Measurements from ENCODE around the gene KANK2. TPM values are rescaled to one million over a fixed set of nuclear protein-coding genes. Genes with fewer than 3 reads are reported as not detected.

Gene KANK2
- total and polyA plus RNA-seq, 2 of the 8 experiments (the other 6 are each of a cell fraction or from before 2014, with no cell fraction given) = 25.2 to 42.3 TPM

GRCh38 chr19:11116507-11116906 lies 80.8 kb downstream of the KANK2 start:
- Histone ChIP-seq H3K79me1 (ENCODE audit: low read depth, low read length) (no peaks in the 10 kb centered on the region; the same call in 1 of the 2 replicates), H4K91ac (replicated peaks; ENCODE audit: insufficient read length, low read length) (no peak overlapping the region), H3K56ac (replicated peaks; ENCODE audit: insufficient read length, low read depth, low read length) (no peak overlapping the region), H3K27me3 (replicated peaks in 1 of 4; ENCODE audit: control insufficient read depth in 3 of 4, extremely low read depth in 1 of 4, insufficient read depth in 3 of 4, low read length in 3 of 4) (no peaks in the 10 kb centered on the region), H4K8ac (ENCODE audit: extremely low read depth, insufficient read depth, low read length) (no peak overlapping the region), H2BK20ac (ENCODE audit: low read length) (no peak overlapping the region), H3K79me2 (ENCODE audit: control insufficient read depth in 1 of 2, insufficient read depth in 2 of 2, low read length in 2 of 2) (no peaks in the 10 kb centered on the region; a peak in 1 of 4 replicates), H3K4me2 (ENCODE audit: insufficient read depth in 1 of 2, low read depth in 2 of 2, low read length in 2 of 2) (no peak overlapping the region), H3K23ac (ENCODE audit: insufficient read length) (no peak overlapping the region), H2AFZ (ENCODE audit: low read length) (no peak overlapping the region), H3K23me2 (ENCODE audit: low read depth, low read length) (no peaks in the 10 kb centered on the region), H2BK15ac (ENCODE audit: low read length) (no peak overlapping the region), H3K4ac (replicated peaks; ENCODE audit: insufficient read length, low read depth, low read length) (no peak overlapping the region), H3K14ac (ENCODE audit: insufficient read length) (no peak overlapping the region), H3K27ac (ENCODE audit: low read depth, low read length) (no peak overlapping the region), H2BK5ac (ENCODE audit: low read depth, low read length) (no peak overlapping the region), H3K4me3 (ENCODE audit: extremely low read depth in 1 of 4, insufficient read depth in 2 of 4, low read depth in 3 of 4, low read length in 4 of 4) (no peak overlapping the region), H3K18ac (ENCODE audit: extremely low read depth, low read length) (no peak overlapping the region), H4K5ac (ENCODE audit: insufficient read length, low read depth, low read length) (no peak overlapping the region), H4K20me1 (replicated peaks in 1 of 2; ENCODE audit: control insufficient read depth in 1 of 2, insufficient read depth in 2 of 2, low read length in 2 of 2) (peaks cover 10 to 25% of the 10 kb centered on the region in 2 experiments), H3K4me1 (replicated peaks in 1 of 4; ENCODE audit: control insufficient read depth in 3 of 4, insufficient read depth in 4 of 4, low read length in 3 of 4) (no peaks in the 10 kb centered on the region), H3K36me3 (ENCODE audit: control insufficient read depth in 2 of 4, insufficient read depth in 4 of 4, low read length in 3 of 4) (peaks cover 58 to 95% (median 85%) of the 10 kb centered on the region in 4 experiments), H2BK12ac (ENCODE audit: low read depth, low read length) (no peak overlapping the region), H2BK120ac (replicated peaks; ENCODE audit: low read depth, low read length) (no peak overlapping the region), H3K9me3 (ENCODE audit: insufficient read depth in 2 of 2, low read depth in 1 of 2, low read length in 1 of 2) (no peaks in the 10 kb centered on the region), H2AK5ac (ENCODE audit: low read depth, low read length) (no peak overlapping the region), H3K9ac (replicated peaks in 1 of 4; ENCODE audit: extremely low read depth in 1 of 4, low read depth in 3 of 4, low read length in 3 of 4) (no peak overlapping the region)
- ChIA-PET POLR2A (ENCODE audit: partially characterized antibody) (no interaction called here), CTCF (ENCODE audit: partially characterized antibody) (interaction anchor here (1.1 to 1.9 kb wide), 3 partner anchors 9 to 81 kb away, joined by 3 to 15 read pairs (median 4); no protein-coding TSS in a partner anchor)
- 93% methylated on average over 9 of the region's 9 CpGs; no CpG with 5 or more reads in 1 of the 2 experiments for WGBS, 2 experiments (ENCODE audit: extremely low coverage in 1 of 2, insufficient coverage in 1 of 2, insufficient read length in 1 of 2, insufficient replicate concordance in 2 of 2, low coverage in 1 of 2, low lambda C conversion rate in 2 of 2, missing lambda C conversion rate in 1 of 2)
- TF ChIP-seq RNF2 (IDR thresholded peaks at IDR 0.05; ENCODE audit: borderline replicate concordance, low read depth, low read length, missing control alignments, poor library complexity, severe bottlenecking) = no peak
- TF ChIP-seq POLR2A (IDR thresholded peaks at IDR 0.05; ENCODE audit: control extremely low read depth in 1 of 2, low read depth in 2 of 2, low read length in 2 of 2) = 0 out of 3 replicates have a peak, but pooled peaks of 1 of the 2 experiments have one; percentile 13
- TF ChIP-seq PHF8 (conservative IDR thresholded peaks at IDR 0.05; ENCODE audit: low read depth, low read length) = no peak
- no peak for TF ChIP-seq POU5F1 (IDR thresholded peaks at IDR 0.05; ENCODE audit: low read depth, low read length)
- TF ChIP-seq BCL11A (IDR thresholded peaks at IDR 0.05; ENCODE audit: low read depth in 2 of 2, low read length in 2 of 2) = no peak
- TF ChIP-seq POLR2AphosphoS5 (IDR thresholded peaks at IDR 0.05; ENCODE audit: low read depth, low read length) = 0 out of 2 replicates have a peak, but pooled peaks have one; percentile 7
- DNase-seq (ENCODE audit: low read depth in 1 of 2, low spot score in 2 of 2) (no peak), FAIRE-seq (no peak)

Data from H1 (cell line).